ENCODE measurements around the gene SMIM32.

The SMIM32 gene

GRCh38 chr5:136206361-136206760 is 13.4 kb upstream of the SMIM32 start:
- DNase-seq, result no peak

GRCh38 chr5:136205941-136206340 is 13.0 kb upstream of the SMIM32 start:
- no peak for DNase-seq

- DNase-seq, result no peak
Observed at GRCh38 chr5:136205061-136205702, 12.2 kb upstream of the SMIM32 start.

- no peak for DNase-seq
Observed at GRCh38 chr5:136203303-136203922, 10.5 kb upstream of the SMIM32 start.

- DNase-seq, result no peak
Observed at GRCh38 chr5:136202469-136203205, 9.7 kb upstream of the SMIM32 start.

- no peak for DNase-seq
Observed at GRCh38 chr5:136201870-136202269, 8.9 kb upstream of the SMIM32 start.

GRCh38 chr5:136200761-136201160 is 7.8 kb upstream of the SMIM32 start:
- no peak for DNase-seq

- DNase-seq, result no peak
Observed at GRCh38 chr5:136200130-136200529, 7.2 kb upstream of the SMIM32 start.

GRCh38 chr5:136199408-136199807 is 6.4 kb upstream of the SMIM32 start:
- no peak for DNase-seq

GRCh38 chr5:136198453-136198852 is 5.5 kb upstream of the SMIM32 start:
- DNase-seq, result no peak

GRCh38 chr5:136197462-136198142 is 4.6 kb upstream of the SMIM32 start:
- DNase-seq, result no peak

GRCh38 chr5:136195971-136196820 is 3.2 kb upstream of the SMIM32 start:
- DNase-seq, result no peak

- DNase-seq, result no peak
Observed at GRCh38 chr5:136194576-136194975, 1.6 kb upstream of the SMIM32 start.

- DNase-seq, result no peak
Observed at GRCh38 chr5:136193322-136193935, 467 bp upstream of the SMIM32 start.

- no peak for DNase-seq
Observed at GRCh38 chr5:136192015-136192525, 892 bp downstream of the SMIM32 start.

- DNase-seq, result no peak
Observed at GRCh38 chr5:136191304-136192014, 1.5 kb downstream of the SMIM32 start.

- DNase-seq, result no peak
Observed at GRCh38 chr5:136190904-136191303, 2.1 kb downstream of the SMIM32 start.

- DNase-seq, result no peak
Observed at GRCh38 chr5:136190091-136190720, 2.8 kb downstream of the SMIM32 start.

- DNase-seq, result no peak
Observed at GRCh38 chr5:136188859-136189258, 4.1 kb downstream of the SMIM32 start.

- DNase-seq, result no peak
Observed at GRCh38 chr5:136186796-136187195, 6.2 kb downstream of the SMIM32 start.
